Activated T-helper 17 cell treated with anti-CD3 and anti-CD28 coated beads, Interleukin-2, amount 50 U/mL, for 72 hours (primary cell): ENCODE results near the gene BABAM2. TPM values are rescaled to one million over a fixed set of nuclear protein-coding genes. Genes with fewer than 3 reads are reported as not detected.

Experiments
- ATAC-seq: fragments of 150-1000 bp; cut with Tn5 transposase; replicated peaks from 2 replicates; pipeline ENCODE4 v1.10.0; 2021; ENCODE audit warnings: mild to moderate bottlenecking, moderate library complexity
- H3K27ac Mint-ChIP-seq: one replicate; pipeline ENCODE4 v1.8.0; 2022; ENCODE audit warnings: mixed read lengths
- H3K27me3 Mint-ChIP-seq: one replicate; pipeline ENCODE4 v1.8.0; 2022; ENCODE audit warnings: mixed read lengths
- H3K36me3 Mint-ChIP-seq: one replicate; pipeline ENCODE4 v1.8.0; 2022; ENCODE audit warnings: low read depth, mild to moderate bottlenecking, mixed read lengths
- H3K4me1 Mint-ChIP-seq: one replicate; pipeline ENCODE4 v1.8.0; 2022; ENCODE audit warnings: mixed read lengths
- H3K4me3 Mint-ChIP-seq: one replicate; pipeline ENCODE4 v1.8.0; 2022; ENCODE audit warnings: mild to moderate bottlenecking, mixed read lengths
- H3K9me3 Mint-ChIP-seq: one replicate; pipeline ENCODE4 v1.8.0; 2022; ENCODE audit warnings: mixed read lengths
- total RNA-seq, 2 donors: library from RNA; stranded (reverse); gene quantifications; one replicate each; pipeline ENCODE4 v1.2.3, GENCODE V29; 2022

The BABAM2 gene
- total RNA-seq, 2 donors from 2014 or later: 87.0 to 88.6 TPM

DNA sequence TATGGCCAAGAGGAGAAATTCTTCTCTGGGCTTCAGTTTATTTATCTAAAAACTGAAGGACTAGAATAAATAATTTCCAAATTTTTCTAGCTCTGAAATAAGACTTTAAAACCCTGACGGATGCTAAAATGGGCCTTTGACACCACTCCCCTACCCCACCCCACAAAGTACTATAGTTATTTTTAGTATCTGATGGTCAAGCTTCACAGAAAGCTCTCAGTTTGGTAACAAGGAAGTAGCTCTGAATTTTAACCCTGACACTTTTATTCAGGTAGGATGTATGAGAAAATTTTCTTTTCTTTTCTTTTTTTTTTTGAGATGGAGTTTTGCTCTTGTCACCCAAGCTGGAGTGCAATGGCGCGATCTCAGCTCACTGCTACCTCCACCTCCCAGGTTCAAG is 2.7 kb upstream of the BABAM2 start:
- H3K4me1 Mint-ChIP-seq: peaks cover 23% of the 10 kb centered on the region
- H3K27ac Mint-ChIP-seq: no peak overlapping the region
- no peaks in the 10 kb centered on the region for H3K27me3 Mint-ChIP-seq
- ATAC-seq: no peak
- H3K4me3 Mint-ChIP-seq: peak overlapping the region; percentile 95
- peaks cover 34% of the 10 kb centered on the region for H3K36me3 Mint-ChIP-seq
- H3K9me3 Mint-ChIP-seq: peaks cover 4% of the 10 kb centered on the region

DNA sequence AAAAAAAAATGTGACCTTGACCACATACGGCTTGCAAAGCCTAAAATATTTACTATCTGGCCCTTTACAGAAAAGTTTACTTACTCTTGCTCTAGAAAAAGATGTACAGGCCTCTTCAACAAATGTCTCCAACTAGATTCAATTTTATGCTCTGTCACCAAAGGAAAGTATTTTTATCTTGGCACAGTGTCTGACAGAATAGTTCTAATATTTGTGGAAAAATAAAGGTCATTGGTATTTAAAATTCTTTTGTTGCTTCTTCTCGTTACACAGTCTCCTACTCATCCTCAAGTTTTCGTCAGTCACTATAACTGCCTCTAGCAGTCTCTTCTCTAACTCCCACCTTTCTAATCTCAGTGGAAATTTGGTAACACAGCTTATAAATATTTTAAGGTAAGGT is 1.7 kb upstream of the BABAM2 start:
- Mint-ChIP-seq H3K27me3 (no peaks in the 10 kb centered on the region), H3K36me3 (peaks cover 34% of the 10 kb centered on the region), H3K27ac (no peak overlapping the region), H3K4me3 (peak overlapping the region; percentile 95), H3K9me3 (peaks cover 4% of the 10 kb centered on the region), H3K4me1 (peaks cover 23% of the 10 kb centered on the region)
- no peak for ATAC-seq

DNA sequence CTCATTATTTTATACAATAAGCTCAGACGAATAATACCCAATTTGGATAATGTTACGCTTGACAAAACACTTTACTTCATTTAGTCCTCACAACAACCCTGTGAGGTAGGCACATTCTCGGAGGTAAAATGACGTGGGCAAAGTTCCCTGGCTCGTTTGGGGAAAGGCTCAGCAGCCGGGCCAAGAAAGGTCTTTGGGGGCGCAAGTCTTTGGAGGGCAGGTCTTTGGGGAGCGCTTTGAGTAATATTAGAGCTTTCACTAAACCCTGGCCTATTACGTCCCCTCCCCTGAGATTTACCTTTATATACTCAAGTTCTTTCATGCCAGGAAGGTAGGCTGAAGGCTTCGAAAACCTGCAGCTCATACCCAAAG is 769 bp upstream of the BABAM2 start:
- H3K4me3 Mint-ChIP-seq: peak overlapping the region; percentile 95
- peaks cover 4% of the 10 kb centered on the region for H3K9me3 Mint-ChIP-seq
- H3K27me3 Mint-ChIP-seq: no peaks in the 10 kb centered on the region
- peak overlapping the region; percentile 100 for H3K27ac Mint-ChIP-seq
- ATAC-seq: peak; percentile 1
- peaks cover 32% of the 10 kb centered on the region for H3K4me1 Mint-ChIP-seq
- H3K36me3 Mint-ChIP-seq: peaks cover 43% of the 10 kb centered on the region

DNA sequence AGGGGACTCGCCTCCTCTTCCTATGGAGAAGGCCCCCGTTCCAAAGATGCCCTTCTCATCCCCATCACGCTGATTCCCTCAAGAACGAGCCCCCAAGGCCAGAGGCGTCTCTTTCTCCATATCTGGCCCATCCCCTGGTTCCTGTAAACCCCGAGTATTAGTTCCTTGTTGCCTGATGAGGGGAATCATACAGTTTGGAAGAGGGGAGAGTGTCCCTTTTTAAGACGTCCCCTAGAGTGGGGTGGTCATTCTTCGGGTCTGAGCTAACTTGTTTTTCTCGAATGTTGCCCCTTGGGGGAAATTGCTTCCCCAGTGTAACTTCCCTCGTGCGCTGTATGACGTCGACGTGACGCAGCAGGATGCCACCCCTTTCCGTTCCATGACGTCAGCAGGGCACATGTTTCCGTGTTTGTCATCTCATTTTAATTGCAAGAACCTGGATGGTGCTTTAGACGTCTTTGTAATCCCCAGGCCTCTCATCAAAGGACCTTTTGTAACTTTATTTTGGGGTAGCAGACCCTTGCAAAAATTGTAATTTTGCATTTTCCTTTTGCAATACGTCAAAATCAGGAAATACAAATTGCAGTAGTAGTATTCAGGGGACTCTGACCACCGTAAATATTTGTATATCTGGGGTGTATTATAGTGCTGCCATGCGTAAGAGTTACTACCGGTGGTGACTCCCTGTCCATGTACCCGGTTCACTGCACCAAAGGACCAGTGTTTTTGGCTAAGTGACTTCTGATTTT is 569 bp downstream of the BABAM2 start:
- ATAC-seq: peak; percentile 11
- no peaks in the 10 kb centered on the region for H3K27me3 Mint-ChIP-seq

DNA sequence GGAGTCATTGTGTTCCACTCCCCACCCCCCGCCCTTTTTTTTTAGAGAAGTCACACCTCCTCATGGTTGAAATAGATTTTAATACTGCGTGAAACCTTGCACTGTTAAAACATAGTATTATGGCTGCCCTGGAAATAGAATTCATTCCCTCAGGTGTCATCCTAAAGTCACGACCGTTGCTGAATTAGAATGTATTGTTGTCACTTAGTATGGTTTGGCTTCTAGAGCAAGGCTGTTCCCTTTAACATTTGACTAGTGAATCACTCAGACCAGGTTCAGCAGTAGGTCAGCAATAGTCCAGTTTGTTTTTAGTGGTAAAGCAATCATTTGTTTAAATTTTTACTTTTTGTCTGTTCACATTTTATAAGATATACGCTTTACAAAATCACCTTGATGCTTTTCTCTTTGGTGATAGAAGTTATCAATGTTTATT is 1.2 kb downstream of the BABAM2 start:
- Mint-ChIP-seq H3K27me3 (no peaks in the 10 kb centered on the region), H3K4me3 (peak overlapping the region; percentile 95), H3K36me3 (peaks cover 62% of the 10 kb centered on the region), H3K9me3 (peaks cover 4% of the 10 kb centered on the region), H3K27ac (peak overlapping the region; percentile 100), H3K4me1 (peaks cover 41% of the 10 kb centered on the region)
- no peak for ATAC-seq

More for the DNA sequence above, 569 bp downstream of the BABAM2 start:
- H3K4me1 Mint-ChIP-seq: peaks cover 38% of the 10 kb centered on the region
- peak overlapping the region; percentile 95 for H3K4me3 Mint-ChIP-seq
- peaks cover 57% of the 10 kb centered on the region for H3K36me3 Mint-ChIP-seq
- H3K9me3 Mint-ChIP-seq: peaks cover 4% of the 10 kb centered on the region
- H3K27ac Mint-ChIP-seq: peak overlapping the region; percentile 100

DNA sequence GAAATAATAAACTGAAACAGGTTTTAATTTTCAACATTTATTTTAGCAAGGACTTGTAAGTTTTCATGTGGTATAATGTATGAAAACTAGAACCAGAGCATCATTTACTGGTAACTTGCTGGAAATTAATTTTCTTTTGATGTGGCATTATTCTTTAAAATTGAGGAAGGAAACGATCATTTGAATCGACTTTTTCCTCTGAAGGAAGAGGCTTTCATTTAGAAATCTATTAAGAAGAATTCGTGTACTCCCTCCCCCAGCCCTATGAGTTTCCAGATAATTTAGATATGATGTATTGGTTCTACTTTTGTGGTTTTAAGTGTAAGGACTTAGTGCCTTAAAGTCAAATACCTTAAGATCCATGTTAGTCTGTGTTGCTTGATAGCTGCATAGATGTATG is 2.5 kb downstream of the BABAM2 start:
- Mint-ChIP-seq H3K9me3 (peaks cover 4% of the 10 kb centered on the region), H3K36me3 (peaks cover 76% of the 10 kb centered on the region), H3K4me3 (peak overlapping the region; percentile 95), H3K4me1 (peaks cover 54% of the 10 kb centered on the region), H3K27me3 (no peaks in the 10 kb centered on the region), H3K27ac (peak overlapping the region; percentile 100)
- no peak for ATAC-seq

DNA sequence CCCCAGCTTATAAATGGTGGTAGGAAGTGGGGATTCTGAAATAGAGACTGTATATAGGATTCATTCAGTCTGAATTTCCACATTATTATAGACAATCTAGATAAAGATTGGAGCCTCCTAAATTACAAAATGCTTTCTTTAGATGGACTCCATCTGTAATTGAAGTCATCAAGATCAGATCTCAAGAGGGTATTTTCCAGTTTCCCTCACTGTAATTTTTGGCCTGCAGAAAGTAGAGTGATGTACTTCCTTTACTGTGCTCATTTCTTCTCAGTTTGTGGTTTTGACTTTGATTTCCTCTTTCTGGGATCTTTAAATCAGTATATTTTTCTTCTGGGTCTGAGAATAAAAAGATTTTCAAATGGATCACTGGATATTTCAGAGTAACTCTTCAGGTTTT is 7.2 kb downstream of the BABAM2 start:
- H3K36me3 Mint-ChIP-seq: peaks cover 80% of the 10 kb centered on the region
- H3K27me3 Mint-ChIP-seq: no peaks in the 10 kb centered on the region
- H3K9me3 Mint-ChIP-seq: no peaks in the 10 kb centered on the region
- peaks cover 44% of the 10 kb centered on the region for H3K4me1 Mint-ChIP-seq
- peak overlapping the region; percentile 35 for H3K27ac Mint-ChIP-seq
- peak overlapping the region; percentile 36 for H3K4me3 Mint-ChIP-seq
- no peak for ATAC-seq

DNA sequence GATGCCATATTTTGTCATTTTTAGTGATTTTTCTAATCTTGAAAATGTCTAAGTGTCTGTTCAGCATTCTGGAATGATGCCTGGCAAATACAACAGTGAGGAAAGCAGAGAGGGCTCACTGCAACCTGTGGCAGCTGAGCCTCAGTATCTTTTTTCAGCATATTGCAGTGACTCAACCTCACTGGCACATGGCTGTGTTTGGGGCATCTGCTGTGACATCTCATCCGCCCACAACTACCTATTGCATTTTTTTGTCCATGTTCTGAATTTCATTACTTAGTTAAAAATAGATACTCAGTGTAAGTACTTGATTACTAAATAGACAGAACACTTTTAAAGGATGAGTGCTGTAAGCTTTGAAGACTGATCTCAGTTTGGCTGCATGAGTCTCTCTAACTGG is 10.7 kb downstream of the BABAM2 start:
- peaks cover 43% of the 10 kb centered on the region for H3K4me1 Mint-ChIP-seq
- no peaks in the 10 kb centered on the region for H3K27me3 Mint-ChIP-seq
- H3K36me3 Mint-ChIP-seq: peaks cover 80% of the 10 kb centered on the region
- peak overlapping the region; percentile 70 for H3K27ac Mint-ChIP-seq
- ATAC-seq: peak; percentile 76
- no peaks in the 10 kb centered on the region for H3K9me3 Mint-ChIP-seq
- H3K4me3 Mint-ChIP-seq: peak overlapping the region; percentile 64

DNA sequence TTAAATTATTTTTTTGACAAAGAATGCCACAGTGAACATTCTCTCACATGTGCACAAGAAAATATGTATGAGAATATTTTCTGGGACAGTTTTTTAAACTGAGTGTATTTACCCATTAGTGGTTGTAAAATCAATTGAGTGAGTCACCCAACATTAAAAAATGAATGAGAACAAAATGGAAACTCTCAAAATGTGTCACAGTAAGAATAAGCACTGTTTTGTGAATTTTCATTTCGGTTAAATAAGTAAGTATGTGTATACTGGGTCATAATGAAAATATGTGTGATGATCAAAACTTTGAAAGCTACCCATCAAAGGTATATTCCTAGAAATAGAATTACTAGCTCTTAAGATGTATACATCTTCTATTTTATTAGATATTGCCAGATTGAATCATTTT is 11.6 kb downstream of the BABAM2 start:
- ATAC-seq: peak; percentile 85
- peaks cover 41% of the 10 kb centered on the region for H3K4me1 Mint-ChIP-seq
- H3K36me3 Mint-ChIP-seq: peaks cover 79% of the 10 kb centered on the region
- H3K9me3 Mint-ChIP-seq: no peaks in the 10 kb centered on the region
- peak overlapping the region; percentile 64 for H3K4me3 Mint-ChIP-seq
- peak overlapping the region; percentile 70 for H3K27ac Mint-ChIP-seq
- H3K27me3 Mint-ChIP-seq: no peaks in the 10 kb centered on the region

DNA sequence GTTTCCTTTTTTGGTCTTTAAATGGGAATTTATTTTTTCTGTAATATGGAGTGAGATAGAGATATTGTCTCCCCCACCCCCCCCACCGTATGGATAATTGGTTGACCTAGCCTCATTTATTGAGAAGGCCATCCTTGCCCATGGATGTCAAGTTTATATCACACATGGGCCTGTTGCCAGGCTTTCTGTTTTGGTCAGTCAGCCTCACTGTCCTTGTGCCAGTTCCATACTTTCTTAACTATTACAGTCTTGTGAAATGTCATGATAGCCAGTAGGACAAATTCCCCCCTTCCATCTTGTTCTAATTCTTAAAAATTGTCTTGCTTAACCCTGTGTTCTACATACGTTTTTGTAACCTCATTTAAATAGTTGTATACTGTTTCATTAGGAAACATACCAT is 12.5 kb downstream of the BABAM2 start:
- ATAC-seq: no peak
- peak overlapping the region; percentile 64 for H3K4me3 Mint-ChIP-seq
- peak overlapping the region; percentile 70 for H3K27ac Mint-ChIP-seq
- H3K27me3 Mint-ChIP-seq: no peaks in the 10 kb centered on the region
- H3K9me3 Mint-ChIP-seq: no peaks in the 10 kb centered on the region
- peaks cover 79% of the 10 kb centered on the region for H3K36me3 Mint-ChIP-seq
- H3K4me1 Mint-ChIP-seq: peaks cover 38% of the 10 kb centered on the region

DNA sequence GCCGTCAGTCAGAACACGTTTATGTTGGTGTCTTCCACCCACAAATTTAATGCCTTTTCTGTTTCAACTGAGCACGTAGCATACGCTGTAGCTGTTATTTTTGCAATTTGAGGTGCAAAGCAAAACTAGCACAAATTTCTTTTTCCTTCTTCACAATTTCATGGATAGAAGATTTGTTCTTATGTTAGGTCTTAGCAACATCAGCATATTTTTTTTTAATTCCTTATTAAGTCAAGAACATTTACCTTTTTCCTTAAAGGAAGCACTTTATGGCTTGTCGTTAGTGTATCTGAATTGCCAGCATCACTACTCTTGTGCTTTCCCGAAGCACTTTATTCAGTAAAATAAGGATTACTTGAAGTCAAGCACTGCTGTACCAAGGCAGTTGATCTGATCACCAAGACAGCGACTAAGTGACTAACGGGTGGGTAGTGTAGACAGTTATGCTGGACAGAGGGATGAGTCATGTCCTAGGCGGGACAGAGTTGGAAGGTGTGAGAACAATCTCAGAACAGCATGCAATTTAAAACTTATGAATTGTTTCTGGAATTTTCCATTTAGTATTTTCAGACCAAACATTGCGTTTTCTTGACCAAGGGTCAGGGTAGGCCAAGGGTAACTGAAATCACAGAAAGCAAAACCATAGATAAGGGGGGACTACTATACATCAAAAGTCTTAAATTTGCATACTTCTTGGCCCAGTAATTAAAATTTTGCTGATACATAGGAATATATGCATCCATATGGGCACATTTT is 13.3 kb downstream of the BABAM2 start:
- peak; percentile 43 for ATAC-seq

DNA sequence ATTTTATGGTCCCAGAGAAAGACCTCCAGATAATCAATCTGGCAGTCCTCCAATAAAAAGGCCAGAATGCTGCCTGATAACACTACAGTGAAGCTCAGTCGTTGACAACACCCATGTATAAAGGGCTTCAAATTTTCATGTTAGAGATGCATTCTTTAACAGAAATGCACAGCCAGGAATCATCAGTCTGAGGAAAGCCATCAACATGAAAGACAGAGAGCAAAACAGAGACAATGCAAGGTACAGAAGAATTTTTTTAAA is 13.8 kb downstream of the BABAM2 start:
- H3K27ac Mint-ChIP-seq: peak overlapping the region; percentile 14
- H3K27me3 Mint-ChIP-seq: no peaks in the 10 kb centered on the region
- peaks cover 71% of the 10 kb centered on the region for H3K36me3 Mint-ChIP-seq
- ATAC-seq: no peak
- H3K4me3 Mint-ChIP-seq: no peak overlapping the region
- peaks cover 35% of the 10 kb centered on the region for H3K4me1 Mint-ChIP-seq
- H3K9me3 Mint-ChIP-seq: no peaks in the 10 kb centered on the region

More for the DNA sequence above, 13.3 kb downstream of the BABAM2 start:
- no peaks in the 10 kb centered on the region for H3K27me3 Mint-ChIP-seq
- H3K4me1 Mint-ChIP-seq: peaks cover 35% of the 10 kb centered on the region
- peaks cover 76% of the 10 kb centered on the region for H3K36me3 Mint-ChIP-seq
- H3K27ac Mint-ChIP-seq: peak overlapping the region; percentile 70
- no peaks in the 10 kb centered on the region for H3K9me3 Mint-ChIP-seq
- peak overlapping the region; percentile 64 for H3K4me3 Mint-ChIP-seq

DNA sequence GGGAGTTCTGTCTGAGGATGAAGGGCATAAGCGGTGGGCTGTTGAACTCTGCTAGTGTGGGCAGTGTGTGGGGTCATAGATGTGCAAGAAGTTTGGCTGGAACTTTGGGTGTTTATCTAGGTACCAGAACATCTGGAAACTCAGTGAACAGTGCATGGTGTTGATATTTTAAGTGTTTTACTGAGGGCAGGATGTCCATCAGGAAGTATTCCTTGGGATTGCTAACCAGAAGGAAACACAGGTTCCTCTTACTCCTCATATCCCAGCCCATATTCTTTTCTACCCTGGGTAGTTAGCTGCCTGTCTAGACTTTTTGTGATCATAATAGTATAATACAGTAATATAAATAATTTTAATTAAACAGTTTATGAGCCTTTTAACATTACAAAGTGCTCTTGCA is 15.5 kb downstream of the BABAM2 start:
- H3K36me3 Mint-ChIP-seq: peaks cover 56% of the 10 kb centered on the region
- H3K27me3 Mint-ChIP-seq: no peaks in the 10 kb centered on the region
- peaks cover 38% of the 10 kb centered on the region for H3K4me1 Mint-ChIP-seq
- ATAC-seq: no peak
- no peak overlapping the region for H3K27ac Mint-ChIP-seq
- H3K4me3 Mint-ChIP-seq: no peak overlapping the region
- no peaks in the 10 kb centered on the region for H3K9me3 Mint-ChIP-seq

DNA sequence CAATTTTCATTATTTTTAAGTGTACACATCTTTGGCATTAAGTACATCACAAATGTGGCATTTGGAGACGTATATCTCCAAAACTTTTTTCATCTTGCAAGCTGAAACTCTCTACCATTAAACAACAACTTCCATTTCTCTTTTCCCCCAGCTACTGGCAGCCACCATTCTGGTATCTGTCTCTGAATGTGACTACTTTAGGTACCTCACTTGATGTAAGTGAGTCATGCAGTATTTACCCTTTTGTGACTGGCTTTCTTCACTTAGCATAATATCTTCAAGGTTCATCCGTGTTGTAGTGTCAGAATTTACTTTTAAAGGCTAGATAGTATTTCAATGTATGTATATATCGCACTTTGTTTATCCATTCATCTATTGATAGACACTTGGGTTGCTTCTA is 17.0 kb downstream of the BABAM2 start:
- peaks cover 48% of the 10 kb centered on the region for H3K36me3 Mint-ChIP-seq

DNA sequence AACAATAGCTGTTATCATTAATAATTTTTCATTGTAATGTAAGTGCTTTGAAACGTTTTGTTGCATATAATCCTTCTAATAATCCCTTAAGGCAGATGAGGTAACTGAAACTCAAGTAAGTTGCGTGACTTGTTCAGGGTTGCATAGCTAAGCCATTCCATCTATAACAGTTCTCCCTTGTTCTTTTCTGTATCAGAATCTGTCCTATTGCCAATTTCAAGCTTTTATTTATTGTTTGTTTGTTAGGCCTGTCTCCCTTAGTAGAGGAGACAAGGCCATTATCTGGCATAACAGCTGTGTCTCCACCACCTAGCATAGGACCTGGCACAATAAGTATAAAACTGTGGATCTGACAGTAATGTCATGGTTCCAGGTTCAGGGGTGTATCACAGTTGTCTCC is 19.4 kb downstream of the BABAM2 start:
- Mint-ChIP-seq H3K27ac (no peak overlapping the region), H3K27me3 (no peaks in the 10 kb centered on the region), H3K4me3 (no peak overlapping the region), H3K36me3 (peaks cover 25% of the 10 kb centered on the region), H3K4me1 (peaks cover 29% of the 10 kb centered on the region), H3K9me3 (no peaks in the 10 kb centered on the region)
- ATAC-seq: no peak

More for the DNA sequence above, 17.0 kb downstream of the BABAM2 start:
- H3K27me3 Mint-ChIP-seq: no peaks in the 10 kb centered on the region
- peak overlapping the region; percentile 4 for H3K27ac Mint-ChIP-seq
- peak overlapping the region; percentile 3 for H3K4me3 Mint-ChIP-seq
- peaks cover 37% of the 10 kb centered on the region for H3K4me1 Mint-ChIP-seq
- peak; percentile 95 for ATAC-seq
- H3K9me3 Mint-ChIP-seq: no peaks in the 10 kb centered on the region
